Measurements from ENCODE around the gene IFT27.

IFT27 gene

GRCh38 chr22:36730176-36730858 is 45.6 kb downstream of the IFT27 start:
- DNase-seq (ENCODE audit: extremely low spot score, insufficient read length, low read depth) (no peak), FAIRE-seq (no peak)

- FAIRE-seq = no peak
Measured at GRCh38 chr22:36729321-36729720, 46.6 kb downstream of the IFT27 start.

GRCh38 chr22:36728505-36728904 is 47.4 kb downstream of the IFT27 start:
- FAIRE-seq = no peak
- no peak for DNase-seq (ENCODE audit: extremely low spot score, insufficient read length, low read depth)

More at GRCh38 chr22:36729321-36729720, 46.6 kb downstream of the IFT27 start:
- no peak for DNase-seq (ENCODE audit: extremely low spot score, insufficient read length, low read depth)

GRCh38 chr22:36727927-36728488 is 47.9 kb downstream of the IFT27 start:
- no peak for DNase-seq (ENCODE audit: extremely low spot score, insufficient read length, low read depth)
- FAIRE-seq = no peak

- DNase-seq (ENCODE audit: extremely low spot score, insufficient read length, low read depth) = no peak
- no peak for FAIRE-seq
Measured at GRCh38 chr22:36727110-36727509, 48.8 kb downstream of the IFT27 start.

- FAIRE-seq (no peak), DNase-seq (ENCODE audit: extremely low spot score, insufficient read length, low read depth) (no peak)
Measured at GRCh38 chr22:36726007-36726380, 49.9 kb downstream of the IFT27 start.

- DNase-seq (ENCODE audit: extremely low spot score, insufficient read length, low read depth) (no peak), FAIRE-seq (no peak)
Measured at GRCh38 chr22:36725366-36726006, 50.4 kb downstream of the IFT27 start.

GRCh38 chr22:36724836-36725235 is 51.1 kb downstream of the IFT27 start:
- DNase-seq (ENCODE audit: extremely low spot score, insufficient read length, low read depth) = no peak
- no peak for FAIRE-seq

GRCh38 chr22:36722055-36722454 is 53.9 kb downstream of the IFT27 start:
- FAIRE-seq (no peak), DNase-seq (ENCODE audit: extremely low spot score, insufficient read length, low read depth) (no peak)

- DNase-seq (ENCODE audit: extremely low spot score, insufficient read length, low read depth) (no peak), FAIRE-seq (no peak)
Measured at GRCh38 chr22:36715647-36716046, 60.3 kb downstream of the IFT27 start.

GRCh38 chr22:36714110-36714509 is 61.8 kb downstream of the IFT27 start:
- DNase-seq (ENCODE audit: extremely low spot score, insufficient read length, low read depth) = no peak
- FAIRE-seq = no peak

GRCh38 chr22:36713436-36713835 is 62.5 kb downstream of the IFT27 start:
- FAIRE-seq (no peak), DNase-seq (ENCODE audit: extremely low spot score, insufficient read length, low read depth) (no peak)
